Measurements from ENCODE around the gene CALML4. TPM values are rescaled to one million over a fixed set of nuclear protein-coding genes. Genes with fewer than 3 reads are reported as not detected.

The CALML4 gene
- total RNA-seq, 8 experiments from 2014 or later: 0.61 to 8.4 (median 4.3) TPM

Other genes with a start within 250 kb of the CALML4 start
- 10 to 100 TPM; 20.5 to 47.4 (median 31.3) TPM for gene PIAS1, start 151.0 kb downstream of the CALML4 start, total RNA-seq
- 10 to 100 TPM in 3 of 8 experiments, 1 to 10 TPM in 5; 6.5 to 39.7 (median 9.7) TPM for gene CLN6, start 24.4 kb upstream of the CALML4 start, total RNA-seq
- gene FEM1B, start 72.4 kb upstream of the CALML4 start, total RNA-seq: 10 to 100 TPM; 20.6 to 78.3 (median 44.0) TPM
- gene ITGA11, start 226.8 kb upstream of the CALML4 start, total RNA-seq: 10 to 100 TPM in 1 of 8 experiments, 1 to 10 TPM in 2, under 1 TPM in 5; 0.27 to 35.0 (median 0.78) TPM